Endodermal cell (in vitro differentiated cells): ENCODE results near the gene DUSP6. TPM values are rescaled to one million over a fixed set of nuclear protein-coding genes. Genes with fewer than 3 reads are reported as not detected.
A peak's percentile ranks its signal among the peaks of the same experiment; 100 is the strongest.

Source experiments
- DNase-seq: peaks from one replicate; pipeline ENCODE4 v3.0.0-alpha.2; 2017
- H3K27ac ChIP-seq: 2 replicates; pipeline ENCODE4 v1.5.1; 2013; ENCODE audit warnings: mild to moderate bottlenecking, low read depth, low read length, moderate library complexity
- H3K27me3 ChIP-seq: 2 replicates; pipeline ENCODE4 v1.6.1; 2013; ENCODE audit warnings: mild to moderate bottlenecking, low read length, moderate library complexity; ENCODE audit not compliant: insufficient read depth, control insufficient read depth, poor library complexity, severe bottlenecking
- H3K36me3 ChIP-seq: 2 replicates; pipeline ENCODE4 v1.7.0; 2013; ENCODE audit warnings: mild to moderate bottlenecking, low read length, moderate library complexity; ENCODE audit not compliant: control insufficient read depth, insufficient read depth
- H3K4me1 ChIP-seq: one replicate; pipeline ENCODE4 v1.7.0; 2013; ENCODE audit warnings: low read length; ENCODE audit not compliant: control insufficient read depth, insufficient read depth
- H3K4me3 ChIP-seq: 2 replicates; pipeline ENCODE4 v1.5.1; 2013; ENCODE audit warnings: mild to moderate bottlenecking, low read length, moderate library complexity
- H3K9ac ChIP-seq: 2 replicates; pipeline ENCODE4 v1.6.1; 2013; ENCODE audit warnings: mild to moderate bottlenecking, low read length, moderate library complexity; ENCODE audit not compliant: poor library complexity, severe bottlenecking; ENCODE audit errors: extremely low read depth
- H3K9me3 ChIP-seq: 2 replicates; pipeline ENCODE4 v1.6.1; 2013; ENCODE audit warnings: mild to moderate bottlenecking, low read length, moderate library complexity; ENCODE audit not compliant: control insufficient read depth
- H3K27ac Mint-ChIP-seq: 2 replicates; pipeline ENCODE4 v1.8.0; 2020; ENCODE audit warnings: mixed read lengths
- H3K27me3 Mint-ChIP-seq: 2 replicates; pipeline ENCODE4 v1.8.0; 2021; ENCODE audit warnings: mild to moderate bottlenecking, mixed read lengths; ENCODE audit not compliant: insufficient read depth
- H3K36me3 Mint-ChIP-seq: 2 replicates; pipeline ENCODE4 v1.8.0; 2020; ENCODE audit warnings: low read depth, mixed read lengths
- H3K4me1 Mint-ChIP-seq: 2 replicates; pipeline ENCODE4 v1.8.0; 2020; ENCODE audit warnings: mixed read lengths
- H3K4me3 Mint-ChIP-seq: 2 replicates; pipeline ENCODE4 v1.8.0; 2020; ENCODE audit warnings: mild to moderate bottlenecking, moderate library complexity, mixed read lengths
- H3K9me3 Mint-ChIP-seq: 2 replicates; pipeline ENCODE4 v1.8.0; 2020; ENCODE audit warnings: mild to moderate bottlenecking, mixed read lengths
- WGBS, 2 experiments: methylation state at CpG; one replicate each; pipeline versions ENCODE4 v1.1.5 to v1.1.7; 2013; ENCODE audit warnings: missing lambda C conversion rate in 2 of 2, mixed read lengths in 1 of 2; ENCODE audit not compliant: insufficient coverage in 1 of 2, insufficient read length in 1 of 2; 5-methylcytosine and 5-hydroxymethylcytosine counted together
- total RNA-seq, 2 donors: library from RNA; stranded (reverse); fragmentation: NEBNext Ultra II Directional in 1 of 2; extraction: Animal tissue kit (Norgen Biotek cat#: 25700) in 1 of 2; gene quantifications; 2 replicates in 1 of 2; 3 replicates in 1 of 2; pipeline ENCODE4 v1.2.1, GENCODE V29; 2021
- TF ChIP-seq, protein P1 (sequence below): fragments of 200-600 bp; sonication (generic); conservative IDR thresholded peaks from 2 replicates; pipeline ENCODE4 v1.5.0; 2021; ENCODE audit warnings: antibody characterized with exemption, mild to moderate bottlenecking

The DUSP6 gene
- total RNA-seq, 2 donors from 2014 or later, result 85.9 to 123 TPM

GRCh38 chr12:89319606-89320005, 32.7 kb downstream of the DUSP6 start:
- Mint-ChIP-seq H3K9me3 (no peaks in the 10 kb centered on the region), H3K27me3 (peaks cover 5% of the 10 kb centered on the region), H3K4me1 (peaks cover 25% of the 10 kb centered on the region), H3K27ac (no peak overlapping the region), H3K4me3 (no peak overlapping the region), H3K36me3 (no peaks in the 10 kb centered on the region)
- Histone ChIP-seq H3K36me3 (no peaks in the 10 kb centered on the region), H3K4me3 (no peak overlapping the region), H3K27me3 (no peaks in the 10 kb centered on the region), H3K4me1 (peaks cover 8% of the 10 kb centered on the region), H3K9me3 (no peaks in the 10 kb centered on the region), H3K27ac (no peak overlapping the region), H3K9ac (no peak overlapping the region)
- 85% methylated on average over 2 of the region's 2 CpGs; no CpG with 5 or more reads in 1 of the 2 experiments for WGBS, 2 experiments
- TF ChIP-seq, protein P1, sequence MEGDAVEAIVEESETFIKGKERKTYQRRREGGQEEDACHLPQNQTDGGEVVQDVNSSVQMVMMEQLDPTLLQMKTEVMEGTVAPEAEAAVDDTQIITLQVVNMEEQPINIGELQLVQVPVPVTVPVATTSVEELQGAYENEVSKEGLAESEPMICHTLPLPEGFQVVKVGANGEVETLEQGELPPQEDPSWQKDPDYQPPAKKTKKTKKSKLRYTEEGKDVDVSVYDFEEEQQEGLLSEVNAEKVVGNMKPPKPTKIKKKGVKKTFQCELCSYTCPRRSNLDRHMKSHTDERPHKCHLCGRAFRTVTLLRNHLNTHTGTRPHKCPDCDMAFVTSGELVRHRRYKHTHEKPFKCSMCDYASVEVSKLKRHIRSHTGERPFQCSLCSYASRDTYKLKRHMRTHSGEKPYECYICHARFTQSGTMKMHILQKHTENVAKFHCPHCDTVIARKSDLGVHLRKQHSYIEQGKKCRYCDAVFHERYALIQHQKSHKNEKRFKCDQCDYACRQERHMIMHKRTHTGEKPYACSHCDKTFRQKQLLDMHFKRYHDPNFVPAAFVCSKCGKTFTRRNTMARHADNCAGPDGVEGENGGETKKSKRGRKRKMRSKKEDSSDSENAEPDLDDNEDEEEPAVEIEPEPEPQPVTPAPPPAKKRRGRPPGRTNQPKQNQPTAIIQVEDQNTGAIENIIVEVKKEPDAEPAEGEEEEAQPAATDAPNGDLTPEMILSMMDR, result no peak
- DNase-seq, result no peak

- no peak overlapping the region for H3K27ac Mint-ChIP-seq
Measured at GRCh38 chr12:89319122-89319521, 33.2 kb downstream of the DUSP6 start.

DNA sequence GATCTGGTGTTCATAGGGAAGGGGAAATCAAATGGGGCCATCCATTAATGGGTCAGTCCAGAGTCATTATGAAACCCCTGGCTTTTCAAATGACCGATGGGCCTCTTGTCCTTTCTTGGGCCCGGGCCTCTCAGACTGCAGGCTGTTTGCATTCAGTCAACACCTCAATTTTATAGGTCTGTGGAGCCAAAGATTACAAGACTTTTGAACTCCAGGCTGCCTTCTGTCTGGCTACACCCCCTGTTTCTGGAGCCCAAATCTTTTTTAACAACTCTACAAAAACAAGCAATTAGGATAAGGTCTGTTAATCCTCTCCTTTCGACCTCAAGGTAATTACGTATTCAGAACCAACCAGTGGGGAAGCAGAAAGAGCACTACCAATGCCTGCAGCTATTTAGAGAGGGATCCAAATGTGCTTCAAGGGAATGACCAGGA, 35.6 kb downstream of the DUSP6 start:
- TF ChIP-seq, protein P1, result no peak
- no peaks in the 10 kb centered on the region for H3K36me3 ChIP-seq
- H3K36me3 Mint-ChIP-seq, result no peaks in the 10 kb centered on the region
- peak overlapping the region; percentile 77 for H3K27ac Mint-ChIP-seq
- peaks cover 8% of the 10 kb centered on the region for H3K4me1 ChIP-seq
- no peaks in the 10 kb centered on the region for H3K27me3 Mint-ChIP-seq
- H3K4me3 Mint-ChIP-seq, result no peak overlapping the region
- WGBS, 2 experiments, result 40 to 43% methylated on average over 4 of the region's 4 CpGs
- H3K9me3 Mint-ChIP-seq, result no peaks in the 10 kb centered on the region
- no peaks in the 10 kb centered on the region for H3K27me3 ChIP-seq
- no peak for DNase-seq
- peak overlapping the region; percentile 58 for H3K27ac ChIP-seq
- H3K9me3 ChIP-seq, result no peaks in the 10 kb centered on the region
- peaks cover 21% of the 10 kb centered on the region for H3K4me1 Mint-ChIP-seq
- H3K4me3 ChIP-seq, result no peak overlapping the region
- H3K9ac ChIP-seq, result no peak overlapping the region

More at GRCh38 chr12:89319122-89319521, 33.2 kb downstream of the DUSP6 start:
- H3K4me3 Mint-ChIP-seq, result no peak overlapping the region
- H3K27ac ChIP-seq, result no peak overlapping the region
- TF ChIP-seq, protein P1, result no peak
- no peak overlapping the region for H3K9ac ChIP-seq
- WGBS, 2 experiments, result 65 to 83% methylated on average over 2 to 4 of the region's 4 CpGs
- H3K36me3 Mint-ChIP-seq, result no peaks in the 10 kb centered on the region
- H3K4me1 ChIP-seq, result peaks cover 8% of the 10 kb centered on the region
- no peaks in the 10 kb centered on the region for H3K9me3 ChIP-seq
- no peak for DNase-seq
- peaks cover 5% of the 10 kb centered on the region for H3K27me3 Mint-ChIP-seq
- no peaks in the 10 kb centered on the region for H3K27me3 ChIP-seq
- peaks cover 22% of the 10 kb centered on the region for H3K4me1 Mint-ChIP-seq
- H3K36me3 ChIP-seq, result no peaks in the 10 kb centered on the region
- no peaks in the 10 kb centered on the region for H3K9me3 Mint-ChIP-seq
- H3K4me3 ChIP-seq, result no peak overlapping the region
